Lower leg skin (tissue), 4 donors: ENCODE results near the gene ADGRL3. TPM values are rescaled to one million over a fixed set of nuclear protein-coding genes. Genes with fewer than 3 reads are reported as not detected.

Experiments used
- DNase-seq, 2 donors: peaks; one replicate each; pipeline ENCODE4 v3.0.0-alpha.2; 2019; ENCODE audit warnings: low spot score in 2 of 2
- H3K4me3 ChIP-seq: fragments of 200-600 bp; sonication (generic); 2 replicates; pipeline ENCODE4 v1.5.1; 2017; ENCODE audit warnings: mild to moderate bottlenecking, low read depth; ENCODE audit not compliant: poor library complexity, severe bottlenecking
- CTCF ChIP-seq, 3 donors: fragments of 450-650 bp; IDR thresholded peaks; one replicate each; pipeline ENCODE4 v1.5.1; 2016; ENCODE audit warnings: antibody characterized with exemption in 3 of 3, mild to moderate bottlenecking in 3 of 3, moderate library complexity in 2 of 3
- POLR2A ChIP-seq, 2 donors: fragments of 450-650 bp; IDR thresholded peaks; one replicate each; pipeline ENCODE4 v1.6.1; 2016 to 2017; ENCODE audit warnings: antibody characterized with exemption in 2 of 2, mild to moderate bottlenecking in 1 of 2, moderate library complexity in 1 of 2
- WGBS, 2 donors: methylation state at CpG; one replicate each; pipeline ENCODE4 v1.1.5; 2018; 5-methylcytosine and 5-hydroxymethylcytosine counted together
- intact Hi-C: fragments of 100-400 bp; cut with DNase I; formaldehyde crosslinking; loops from one replicate; pipeline ENCODE4 v1.15.0; 2023; ENCODE audit warnings: low total_unique reads
- total RNA-seq, 4 donors: library from RNA; depleted of rRNA; stranded (reverse); fragments of >200 nt; gene quantifications; one replicate each; pipeline ENCODE4 v1.1.0, GENCODE V29; 2016

ADGRL3 gene
- total RNA-seq, 4 donors from 2014 or later, result 1.8 to 21.2 (median 8.2) TPM

GRCh38 chr4:61440321-61440720, 240.2 kb downstream of the ADGRL3 start:
- H3K4me3 ChIP-seq, result no peak overlapping the region
- 92% methylated on average over 4 of the region's 4 CpGs for WGBS, 2 donors
- TF ChIP-seq CTCF (IDR thresholded peaks at IDR 0.05), result no peak
- TF ChIP-seq POLR2A (IDR thresholded peaks at IDR 0.05), result no peak
- intact Hi-C loops, result no loop called here
- no peak for DNase-seq

- no peak overlapping the region for H3K4me3 ChIP-seq
- no peak for TF ChIP-seq POLR2A (IDR thresholded peaks at IDR 0.05)
- TF ChIP-seq CTCF (IDR thresholded peaks at IDR 0.05), result no peak
- 77 to 91% methylated on average over 2 of the region's 2 CpGs for WGBS, 2 donors
- intact Hi-C loops, result no loop called here
- no peak for DNase-seq
Measured at GRCh38 chr4:61442936-61443335, 242.8 kb downstream of the ADGRL3 start.

- DNase-seq, result no peak
- no peak overlapping the region for H3K4me3 ChIP-seq
- TF ChIP-seq CTCF (IDR thresholded peaks at IDR 0.05), result no peak
- TF ChIP-seq POLR2A (IDR thresholded peaks at IDR 0.05), result no peak
- 61 to 66% methylated on average over 2 of the region's 2 CpGs for WGBS, 2 donors
- intact Hi-C loops, result no loop called here
Measured at GRCh38 chr4:61443813-61444510, 243.8 kb downstream of the ADGRL3 start.

GRCh38 chr4:61445374-61446063, 245.4 kb downstream of the ADGRL3 start:
- TF ChIP-seq CTCF (IDR thresholded peaks at IDR 0.05) (no peak), POLR2A (IDR thresholded peaks at IDR 0.05) (no peak)
- H3K4me3 ChIP-seq, result no peak overlapping the region
- no peak for DNase-seq
- 91 to 94% methylated on average over 2 of the region's 2 CpGs for WGBS, 2 donors
- intact Hi-C loops, result no loop called here

- no peak overlapping the region for H3K4me3 ChIP-seq
- intact Hi-C loops, result no loop called here
- TF ChIP-seq POLR2A (IDR thresholded peaks at IDR 0.05), result no peak
- no peak for TF ChIP-seq CTCF (IDR thresholded peaks at IDR 0.05)
- DNase-seq, result no peak
Measured at GRCh38 chr4:61446941-61447340, 246.8 kb downstream of the ADGRL3 start.
